HepG2 (cell line): Measurements from ENCODE around the gene SDE2. TPM values are rescaled to one million over a fixed set of nuclear protein-coding genes. Genes with fewer than 3 reads are reported as not detected.

Source experiments
- FOXA1 ChIP-seq, 2 experiments: fragments of 450-650 bp in 1 of 2; sonication (generic) in 1 of 2; formaldehyde crosslinking in 1 of 2; IDR thresholded peaks; 2 replicates each; pipeline versions ENCODE4 v1.4.0 to v1.6.1; 2016 to 2020; ENCODE audit warnings: missing genetic modification reagents in 1 of 2
- FOXK1 ChIP-seq: sonication (generic); formaldehyde crosslinking; IDR thresholded peaks from 2 replicates; pipeline ENCODE4 v1.4.0; 2020; ENCODE audit warnings: low read depth, missing genetic modification reagents, borderline replicate concordance
- JARID2 ChIP-seq: sonication (generic); formaldehyde crosslinking; IDR thresholded peaks from 2 replicates; pipeline ENCODE4 v1.8.1; 2023; ENCODE audit warnings: missing genetic modification reagents, inconsistent platforms; ENCODE audit not compliant: insufficient replicate concordance
- KDM2A ChIP-seq: sonication (generic); formaldehyde crosslinking; IDR thresholded peaks from 2 replicates; pipeline ENCODE4 v1.4.0; 2020; ENCODE audit warnings: low read depth, missing genetic modification reagents, borderline replicate concordance
- KLF13 ChIP-seq: sonication (generic); formaldehyde crosslinking; IDR thresholded peaks from 2 replicates; pipeline ENCODE4 v1.4.0; 2020; ENCODE audit warnings: mild to moderate bottlenecking, missing genetic modification reagents
- MAF1 ChIP-seq: sonication (generic); formaldehyde crosslinking; IDR thresholded peaks from 2 replicates; pipeline ENCODE4 v1.5.0; 2020; ENCODE audit warnings: missing genetic modification reagents, borderline replicate concordance
- MIER2 ChIP-seq: IDR thresholded peaks from 2 replicates; pipeline ENCODE4 v1.6.1; 2016; ENCODE audit warnings: missing biosample characterization, missing genetic modification reagents
- NFKB2 ChIP-seq: sonication (generic); formaldehyde crosslinking; IDR thresholded peaks from 2 replicates; pipeline ENCODE4 v1.4.0; 2020; ENCODE audit warnings: missing genetic modification reagents, borderline replicate concordance
- POLR2AphosphoS5 ChIP-seq: IDR thresholded peaks from 2 replicates; pipeline ENCODE4 v1.6.1; 2012; ENCODE audit warnings: low read depth, low read length
- RFXAP ChIP-seq: sonication (generic); formaldehyde crosslinking; IDR thresholded peaks from 2 replicates; pipeline ENCODE4 v1.4.0; 2020; ENCODE audit warnings: missing genetic modification reagents, borderline replicate concordance
- SPEN ChIP-seq: sonication (generic); formaldehyde crosslinking; IDR thresholded peaks from 2 replicates; pipeline ENCODE4 v1.5.1; 2020; ENCODE audit warnings: low read depth, mild to moderate bottlenecking, missing genetic modification reagents
- ZNF264 ChIP-seq: sonication (generic); formaldehyde crosslinking; IDR thresholded peaks from 2 replicates; pipeline ENCODE4 v1.4.0; 2020; ENCODE audit warnings: missing genetic modification reagents
- ZNF432 ChIP-seq: sonication (generic); formaldehyde crosslinking; IDR thresholded peaks from 2 replicates; pipeline ENCODE4 v1.5.0; 2020; ENCODE audit warnings: missing genetic modification reagents, mild to moderate bottlenecking, borderline replicate concordance
- ZNF552 ChIP-seq: sonication (generic); formaldehyde crosslinking; IDR thresholded peaks from 2 replicates; pipeline ENCODE4 v1.9.0; 2022; ENCODE audit warnings: missing genetic modification reagents, mild to moderate bottlenecking, borderline replicate concordance
- polyA plus RNA-seq, 8 experiments: library from polyadenylated mRNA; depleted of rRNA in 3 of 8; stranded (reverse) in 7 of 8; unstranded in 1 of 8; fragments of >200 nt; fragmentation: Illumina TruSeq in 4 of 8; extraction: Trizol in 4 of 8; gene quantifications; 2 replicates each; pipeline versions ENCODE4 v1.2.1 to v1.2.3, GENCODE V29; 2011 to 2016; ENCODE audit warnings: low read depth in 4 of 8, missing spikeins in 1 of 8, mixed read lengths in 1 of 8; ENCODE audit not compliant: insufficient read depth in 1 of 8
- total RNA-seq, 5 experiments: library from RNA; depleted of rRNA; stranded (reverse); fragments of >200 nt; fragmentation: Illumina TruSeq; extraction: Trizol; gene quantifications; 2 replicates each; pipeline ENCODE4 v1.2.3, GENCODE V29; 2016; ENCODE audit warnings: low read depth in 1 of 5
- TF ChIP-seq, protein P1 (sequence below): sonication (generic); formaldehyde crosslinking; IDR thresholded peaks from 2 replicates; pipeline ENCODE4 v1.8.1; 2022; ENCODE audit warnings: mild to moderate bottlenecking, missing genetic modification reagents
- TF ChIP-seq, protein P2 (sequence below): IDR thresholded peaks from 2 replicates; pipeline ENCODE4 v1.6.1; 2016
- TF ChIP-seq, protein P3 (sequence below): IDR thresholded peaks from 2 replicates; pipeline ENCODE4 v1.6.1; 2016; ENCODE audit warnings: low read depth, missing genetic modification reagents, missing compliant biosample characterization
- TF ChIP-seq, protein P4 (sequence below): sonication (generic); formaldehyde crosslinking; IDR thresholded peaks from 2 replicates; pipeline ENCODE4 v1.4.0; 2020; ENCODE audit warnings: missing genetic modification reagents, borderline replicate concordance

SDE2 gene
- total and polyA plus RNA-seq, 2 of the 13 experiments (the other 11 are each of a cell fraction or from before 2014, with no cell fraction given), result 10.8 to 19.6 TPM

DNA sequence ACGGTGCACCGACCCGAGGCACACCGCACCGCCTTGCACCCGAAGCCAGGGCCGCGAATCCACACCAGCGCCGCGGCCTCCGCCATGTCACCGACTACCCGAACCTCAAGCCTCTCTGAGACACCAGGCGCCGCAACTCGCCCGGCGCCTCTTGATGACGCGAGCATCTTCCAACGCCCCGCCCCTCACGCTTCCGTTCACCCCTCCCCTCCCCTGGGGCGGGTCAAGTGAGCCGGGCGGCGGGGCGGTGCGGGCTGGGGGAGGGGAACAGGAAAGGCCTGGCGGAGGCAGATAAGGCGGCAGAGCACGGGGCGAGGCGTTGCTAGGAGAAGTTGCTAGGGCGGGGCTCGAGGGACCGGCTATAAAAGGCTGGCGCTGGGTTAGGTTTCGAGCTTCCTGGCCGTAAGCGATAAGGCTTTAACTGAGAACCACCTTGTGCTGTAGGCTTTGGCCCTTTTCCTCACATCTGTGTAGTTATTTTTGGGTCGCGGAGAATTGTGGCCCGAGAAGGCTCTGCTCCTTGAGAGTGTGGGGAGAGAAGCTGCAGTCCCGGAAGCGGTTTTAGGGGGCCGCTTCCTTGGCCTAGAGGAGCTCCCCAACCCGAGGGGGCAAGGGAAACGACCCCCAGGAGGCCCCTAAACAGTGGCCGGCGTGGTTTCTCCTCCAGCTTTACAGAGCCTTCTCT, at the start of gene SDE2 (continued):
- peak; percentile 18; the same call in 1 of the 2 replicates for TF ChIP-seq MAF1 (CRISPR knock-in tag)
- TF ChIP-seq KDM2A (CRISPR knock-in tag), result peak; percentile 81; the same call in 1 of the 2 replicates
- TF ChIP-seq, protein P1, sequence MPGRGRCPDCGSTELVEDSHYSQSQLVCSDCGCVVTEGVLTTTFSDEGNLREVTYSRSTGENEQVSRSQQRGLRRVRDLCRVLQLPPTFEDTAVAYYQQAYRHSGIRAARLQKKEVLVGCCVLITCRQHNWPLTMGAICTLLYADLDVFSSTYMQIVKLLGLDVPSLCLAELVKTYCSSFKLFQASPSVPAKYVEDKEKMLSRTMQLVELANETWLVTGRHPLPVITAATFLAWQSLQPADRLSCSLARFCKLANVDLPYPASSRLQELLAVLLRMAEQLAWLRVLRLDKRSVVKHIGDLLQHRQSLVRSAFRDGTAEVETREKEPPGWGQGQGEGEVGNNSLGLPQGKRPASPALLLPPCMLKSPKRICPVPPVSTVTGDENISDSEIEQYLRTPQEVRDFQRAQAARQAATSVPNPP (CRISPR knock-in tag), result no peak
- no peak for TF ChIP-seq FOXA1 (IDR thresholded peaks at IDR 0.05)
- no peak; the same call in 1 of the 2 replicates for TF ChIP-seq FOXA1 (CRISPR knock-in tag; IDR thresholded peaks at IDR 0.05)
- peak; percentile 66; the same call in 1 of the 2 replicates for TF ChIP-seq RFXAP (CRISPR knock-in tag)
- TF ChIP-seq JARID2 (CRISPR knock-in tag), result no peak
- no peak for TF ChIP-seq NFKB2 (CRISPR knock-in tag)
- peak; percentile 89 for TF ChIP-seq SPEN (CRISPR knock-in tag)
- no peak for TF ChIP-seq ZNF432
- TF ChIP-seq, protein P2, sequence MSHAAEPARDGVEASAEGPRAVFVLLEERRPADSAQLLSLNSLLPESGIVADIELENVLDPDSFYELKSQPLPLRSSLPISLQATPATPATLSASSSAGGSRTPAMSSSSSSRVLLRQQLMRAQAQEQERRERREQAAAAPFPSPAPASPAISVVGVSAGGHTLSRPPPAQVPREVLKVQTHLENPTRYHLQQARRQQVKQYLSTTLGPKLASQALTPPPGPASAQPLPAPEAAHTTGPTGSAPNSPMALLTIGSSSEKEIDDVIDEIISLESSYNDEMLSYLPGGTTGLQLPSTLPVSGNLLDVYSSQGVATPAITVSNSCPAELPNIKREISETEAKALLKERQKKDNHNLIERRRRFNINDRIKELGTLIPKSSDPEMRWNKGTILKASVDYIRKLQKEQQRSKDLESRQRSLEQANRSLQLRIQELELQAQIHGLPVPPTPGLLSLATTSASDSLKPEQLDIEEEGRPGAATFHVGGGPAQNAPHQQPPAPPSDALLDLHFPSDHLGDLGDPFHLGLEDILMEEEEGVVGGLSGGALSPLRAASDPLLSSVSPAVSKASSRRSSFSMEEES, result peak; percentile 61
- no peak for TF ChIP-seq MIER2 (CRISPR knock-in tag)
- no peak for TF ChIP-seq KLF13
- 0 out of 2 replicates have a peak, but pooled peaks have one; percentile 38 for TF ChIP-seq ZNF552 (CRISPR knock-in tag)
- TF ChIP-seq, protein P3, sequence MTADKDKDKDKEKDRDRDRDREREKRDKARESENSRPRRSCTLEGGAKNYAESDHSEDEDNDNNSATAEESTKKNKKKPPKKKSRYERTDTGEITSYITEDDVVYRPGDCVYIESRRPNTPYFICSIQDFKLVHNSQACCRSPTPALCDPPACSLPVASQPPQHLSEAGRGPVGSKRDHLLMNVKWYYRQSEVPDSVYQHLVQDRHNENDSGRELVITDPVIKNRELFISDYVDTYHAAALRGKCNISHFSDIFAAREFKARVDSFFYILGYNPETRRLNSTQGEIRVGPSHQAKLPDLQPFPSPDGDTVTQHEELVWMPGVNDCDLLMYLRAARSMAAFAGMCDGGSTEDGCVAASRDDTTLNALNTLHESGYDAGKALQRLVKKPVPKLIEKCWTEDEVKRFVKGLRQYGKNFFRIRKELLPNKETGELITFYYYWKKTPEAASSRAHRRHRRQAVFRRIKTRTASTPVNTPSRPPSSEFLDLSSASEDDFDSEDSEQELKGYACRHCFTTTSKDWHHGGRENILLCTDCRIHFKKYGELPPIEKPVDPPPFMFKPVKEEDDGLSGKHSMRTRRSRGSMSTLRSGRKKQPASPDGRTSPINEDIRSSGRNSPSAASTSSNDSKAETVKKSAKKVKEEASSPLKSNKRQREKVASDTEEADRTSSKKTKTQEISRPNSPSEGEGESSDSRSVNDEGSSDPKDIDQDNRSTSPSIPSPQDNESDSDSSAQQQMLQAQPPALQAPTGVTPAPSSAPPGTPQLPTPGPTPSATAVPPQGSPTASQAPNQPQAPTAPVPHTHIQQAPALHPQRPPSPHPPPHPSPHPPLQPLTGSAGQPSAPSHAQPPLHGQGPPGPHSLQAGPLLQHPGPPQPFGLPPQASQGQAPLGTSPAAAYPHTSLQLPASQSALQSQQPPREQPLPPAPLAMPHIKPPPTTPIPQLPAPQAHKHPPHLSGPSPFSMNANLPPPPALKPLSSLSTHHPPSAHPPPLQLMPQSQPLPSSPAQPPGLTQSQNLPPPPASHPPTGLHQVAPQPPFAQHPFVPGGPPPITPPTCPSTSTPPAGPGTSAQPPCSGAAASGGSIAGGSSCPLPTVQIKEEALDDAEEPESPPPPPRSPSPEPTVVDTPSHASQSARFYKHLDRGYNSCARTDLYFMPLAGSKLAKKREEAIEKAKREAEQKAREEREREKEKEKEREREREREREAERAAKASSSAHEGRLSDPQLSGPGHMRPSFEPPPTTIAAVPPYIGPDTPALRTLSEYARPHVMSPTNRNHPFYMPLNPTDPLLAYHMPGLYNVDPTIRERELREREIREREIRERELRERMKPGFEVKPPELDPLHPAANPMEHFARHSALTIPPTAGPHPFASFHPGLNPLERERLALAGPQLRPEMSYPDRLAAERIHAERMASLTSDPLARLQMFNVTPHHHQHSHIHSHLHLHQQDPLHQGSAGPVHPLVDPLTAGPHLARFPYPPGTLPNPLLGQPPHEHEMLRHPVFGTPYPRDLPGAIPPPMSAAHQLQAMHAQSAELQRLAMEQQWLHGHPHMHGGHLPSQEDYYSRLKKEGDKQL (CRISPR knock-in tag), result no peak
- peak; percentile 99 for TF ChIP-seq POLR2AphosphoS5
- peak; percentile 85; the same call in 1 of the 2 replicates for TF ChIP-seq ZNF264 (CRISPR knock-in tag)
- TF ChIP-seq FOXK1 (CRISPR knock-in tag), result peak; percentile 82
- TF ChIP-seq, protein P4, sequence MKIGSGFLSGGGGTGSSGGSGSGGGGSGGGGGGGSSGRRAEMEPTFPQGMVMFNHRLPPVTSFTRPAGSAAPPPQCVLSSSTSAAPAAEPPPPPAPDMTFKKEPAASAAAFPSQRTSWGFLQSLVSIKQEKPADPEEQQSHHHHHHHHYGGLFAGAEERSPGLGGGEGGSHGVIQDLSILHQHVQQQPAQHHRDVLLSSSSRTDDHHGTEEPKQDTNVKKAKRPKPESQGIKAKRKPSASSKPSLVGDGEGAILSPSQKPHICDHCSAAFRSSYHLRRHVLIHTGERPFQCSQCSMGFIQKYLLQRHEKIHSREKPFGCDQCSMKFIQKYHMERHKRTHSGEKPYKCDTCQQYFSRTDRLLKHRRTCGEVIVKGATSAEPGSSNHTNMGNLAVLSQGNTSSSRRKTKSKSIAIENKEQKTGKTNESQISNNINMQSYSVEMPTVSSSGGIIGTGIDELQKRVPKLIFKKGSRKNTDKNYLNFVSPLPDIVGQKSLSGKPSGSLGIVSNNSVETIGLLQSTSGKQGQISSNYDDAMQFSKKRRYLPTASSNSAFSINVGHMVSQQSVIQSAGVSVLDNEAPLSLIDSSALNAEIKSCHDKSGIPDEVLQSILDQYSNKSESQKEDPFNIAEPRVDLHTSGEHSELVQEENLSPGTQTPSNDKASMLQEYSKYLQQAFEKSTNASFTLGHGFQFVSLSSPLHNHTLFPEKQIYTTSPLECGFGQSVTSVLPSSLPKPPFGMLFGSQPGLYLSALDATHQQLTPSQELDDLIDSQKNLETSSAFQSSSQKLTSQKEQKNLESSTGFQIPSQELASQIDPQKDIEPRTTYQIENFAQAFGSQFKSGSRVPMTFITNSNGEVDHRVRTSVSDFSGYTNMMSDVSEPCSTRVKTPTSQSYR (CRISPR knock-in tag), result peak; percentile 96
